GM21381 (cell line): ENCODE results near the gene AIF1.

Source experiments
- ATAC-seq: cut with Tn5 transposase; IDR thresholded peaks from one replicate; pipeline ENCODE4 v1.9.1; 2021; ENCODE audit warnings: mild to moderate bottlenecking, moderate library complexity; ENCODE audit not compliant: unreplicated experiment

AIF1 gene

GRCh38 chr6:31661262-31662123, 46.5 kb downstream of the AIF1 start:
- no peak for ATAC-seq

GRCh38 chr6:31662124-31662723, 47.2 kb downstream of the AIF1 start:
- no peak for ATAC-seq

- no peak for ATAC-seq
These were observed 48.3 kb downstream of the AIF1 start for GRCh38 chr6:31663126-31663960.

- no peak for ATAC-seq
These were observed 49.1 kb downstream of the AIF1 start for GRCh38 chr6:31663961-31664789.

GRCh38 chr6:31664790-31665500, 49.9 kb downstream of the AIF1 start, which contains the start of gene GPANK1:
Gene GPANK1, minus strand, starts transcription at chr6:31664997. Its CDS starts 519 bp downstream, at chr6:31664478.
- ATAC-seq: peak; percentile 31

GRCh38 chr6:31665501-31666336, 50.7 kb downstream of the AIF1 start, which contains the start of gene CSNK2B:
Gene CSNK2B, plus strand, starts transcription at chr6:31666080. Its CDS starts 752 bp downstream, at chr6:31666832.
- ATAC-seq: peak; percentile 77

- no peak for ATAC-seq
These were observed 51.4 kb downstream of the AIF1 start for GRCh38 chr6:31666337-31666965.
